Ovary (tissue), 9 donors: ENCODE results near the gene CDC34. TPM values are rescaled to one million over a fixed set of nuclear protein-coding genes. Genes with fewer than 3 reads are reported as not detected.

Source experiments
- DNase-seq, 5 donors: peaks; one replicate each; pipeline ENCODE4 v3.0.0-alpha.2; 2019 to 2020
- H3K27ac ChIP-seq, 2 donors: fragments of 200-600 bp; one replicate each; pipeline versions ENCODE4 v1.5.1 to v1.8.0; 2019 to 2022
- H3K27me3 ChIP-seq: fragments of 200-600 bp; one replicate; pipeline ENCODE4 v1.8.0; 2022
- H3K36me3 ChIP-seq: fragments of 200-600 bp; sonication (generic); one replicate; pipeline ENCODE4 v1.5.1; 2019
- H3K4me1 ChIP-seq: one replicate; pipeline ENCODE4 v1.8.1; 2013; ENCODE audit warnings: mild to moderate bottlenecking, moderate library complexity; ENCODE audit not compliant: insufficient read depth
- H3K4me3 ChIP-seq: fragments of 200-600 bp; sonication (generic); one replicate; pipeline ENCODE4 v1.5.1; 2017
- H3K9me3 ChIP-seq, 2 donors: fragments of 200-600 bp in 1 of 2; sonication (generic) in 1 of 2; one replicate each; pipeline versions ENCODE4 v1.5.1 to v1.8.1; 2013 to 2019; ENCODE audit warnings: mild to moderate bottlenecking in 1 of 2, moderate library complexity in 1 of 2
- CTCF ChIP-seq, 3 donors: fragments of 450-650 bp in 2 of 3; fragments of 200-600 bp in 1 of 3; IDR thresholded peaks; one replicate each; pipeline versions ENCODE4 v1.5.1 to v1.8.0; 2016 to 2022; ENCODE audit warnings: antibody characterized with exemption in 3 of 3, mild to moderate bottlenecking in 1 of 3
- EP300 ChIP-seq: sonication (generic); formaldehyde crosslinking; IDR thresholded peaks from one replicate; pipeline ENCODE4 v1.6.1; 2017; ENCODE audit warnings: antibody characterized with exemption
- POLR2A ChIP-seq: fragments of 450-650 bp; IDR thresholded peaks from one replicate; pipeline ENCODE4 v1.6.1; 2017; ENCODE audit warnings: antibody characterized with exemption, mild to moderate bottlenecking, moderate library complexity
- WGBS, 3 donors: extraction: QIAGEN DNeasy Blood & Tissue Kit in 1 of 3; methylation state at CpG; one replicate each; pipeline versions ENCODE4 v1.1.5 to v1.1.7; 2013 to 2017; 5-methylcytosine and 5-hydroxymethylcytosine counted together
- intact Hi-C, 4 donors: fragments of 100-400 bp; cut with DNase I; formaldehyde crosslinking; loops; one replicate each; pipeline versions ENCODE4 v1.11.0 to v1.15.1; 2022 to 2023
- polyA plus RNA-seq, 2 donors: library from polyadenylated mRNA; stranded (reverse); fragments of 200-250 nt in 1 of 2; fragments of 350-450 nt in 1 of 2; fragmentation: Illumina TruSeq in 1 of 2; extraction: RNeasy Lipid Tissue Mini Kit (QIAGEN cat#74804) in 1 of 2; gene quantifications; one replicate each; pipeline ENCODE4 v1.2.3, GENCODE V29; 2013 to 2014
- total RNA-seq, 7 donors: library from RNA; depleted of rRNA in 2 of 7; stranded (reverse); fragments of >200 nt in 2 of 7; fragmentation: NEBNext Ultra II Directional in 3 of 7; extraction: Animal tissue kit (Norgen Biotek cat#: 25700) in 3 of 7; gene quantifications; one replicate each; pipeline versions ENCODE4 v1.1.0 to v1.2.4, GENCODE V29; 2016 to 2023
- donor health status: DM: no; HTN: no; CAD: no; lungs with moderate emphysema.
- donor health status: DM: no; HTN: no; CAD: no.
- donor health status: Bipolar disorder and iron deficiency.
- donor health status: DM: yes; HTN: yes; CAD: no.
- donor health status: DM: no; HTN: no; CAD: no.
- donor health status: DM: yes; HTN: yes; CAD: no.

The CDC34 gene
- total and polyA plus RNA-seq, 9 donors = 13.2 to 78.9 (median 56.1) TPM

GRCh38 chr19:524062-524674 is 7.4 kb upstream of the CDC34 start:
- intact Hi-C loops = no loop called here
- H3K9me3 ChIP-seq = no peaks in the 10 kb centered on the region
- H3K27ac ChIP-seq = no peak overlapping the region
- no peaks in the 10 kb centered on the region for H3K36me3 ChIP-seq
- TF ChIP-seq EP300 (no peak), POLR2A (no peak), CTCF (IDR thresholded peaks at IDR 0.05) (no peak)
- no peaks in the 10 kb centered on the region for H3K4me1 ChIP-seq
- DNase-seq = no peak
- no peaks in the 10 kb centered on the region for H3K27me3 ChIP-seq
- H3K4me3 ChIP-seq = no peak overlapping the region
- whole genome bisulfite sequencing, 3 donors = 49 to 69% (median 57%) methylated on average over 29 of the region's 29 CpGs

GRCh38 chr19:525029-525428 is 6.5 kb upstream of the CDC34 start:
- no peaks in the 10 kb centered on the region for H3K27me3 ChIP-seq
- H3K9me3 ChIP-seq = no peaks in the 10 kb centered on the region
- TF ChIP-seq EP300 (no peak), POLR2A (no peak), CTCF (IDR thresholded peaks at IDR 0.05) (no peak)
- H3K27ac ChIP-seq = no peak overlapping the region
- H3K4me1 ChIP-seq = no peaks in the 10 kb centered on the region
- H3K36me3 ChIP-seq = no peaks in the 10 kb centered on the region
- DNase-seq = peak in 1 of 5 donors; percentile 46
- H3K4me3 ChIP-seq = no peak overlapping the region
- intact Hi-C loops = no loop called here
- 50 to 67% (median 54%) methylated on average over 13 to 18 of the region's 18 CpGs for WGBS, 3 donors

- no peak for DNase-seq
- H3K9me3 ChIP-seq = no peaks in the 10 kb centered on the region
- H3K27ac ChIP-seq = no peak overlapping the region
- intact Hi-C loops = no loop called here
- no peaks in the 10 kb centered on the region for H3K36me3 ChIP-seq
- 36 to 44% (median 42%) methylated on average over 13 of the region's 13 CpGs for WGBS, 3 donors
- no peak overlapping the region for H3K4me3 ChIP-seq
- no peaks in the 10 kb centered on the region for H3K4me1 ChIP-seq
- no peak for TF ChIP-seq CTCF (IDR thresholded peaks at IDR 0.05)
- TF ChIP-seq EP300 = no peak
- no peak for TF ChIP-seq POLR2A
- H3K27me3 ChIP-seq = no peaks in the 10 kb centered on the region
Observed at GRCh38 chr19:525857-526419, 5.6 kb upstream of the CDC34 start.

- no peak for TF ChIP-seq EP300
- TF ChIP-seq CTCF (IDR thresholded peaks at IDR 0.05) = no peak
- no peak for TF ChIP-seq POLR2A
- H3K36me3 ChIP-seq = no peaks in the 10 kb centered on the region
- peak in 3 of 5 donors; percentile 50 to 63 (median 62) for DNase-seq
- H3K4me1 ChIP-seq = peaks cover 12% of the 10 kb centered on the region
- no peaks in the 10 kb centered on the region for H3K27me3 ChIP-seq
- H3K4me3 ChIP-seq = peak overlapping the region; percentile 60
- 62 to 67% (median 64%) methylated on average over 38 of the region's 38 CpGs for WGBS, 3 donors
- intact Hi-C loops = loop anchor here in 1 of 4 donors (5.0 to 10.0 kb wide), 2 partner anchors 47 to 94 kb away; no protein-coding TSS in a partner anchor
- no peak overlapping the region for H3K27ac ChIP-seq
- H3K9me3 ChIP-seq = no peaks in the 10 kb centered on the region
Observed at GRCh38 chr19:530134-531008, 1.2 kb upstream of the CDC34 start.
